Endothelial cell (in vitro differentiated cells): Measurements from ENCODE around the gene ITGA3. TPM values are rescaled to one million over a fixed set of nuclear protein-coding genes. Genes with fewer than 3 reads are reported as not detected.

Experiments
- DNase-seq: peaks from one replicate; pipeline ENCODE4 v3.0.0; 2021; ENCODE audit warnings: low spot score
- H3K27ac Mint-ChIP-seq: one replicate; pipeline ENCODE4 v1.8.0; 2021; ENCODE audit warnings: mixed read lengths, inconsistent platforms; ENCODE audit not compliant: unreplicated experiment
- H3K27me3 Mint-ChIP-seq: one replicate; pipeline ENCODE4 v1.8.0; 2021; ENCODE audit warnings: mild to moderate bottlenecking, moderate library complexity, mixed read lengths, inconsistent platforms; ENCODE audit not compliant: unreplicated experiment
- H3K36me3 Mint-ChIP-seq: one replicate; pipeline ENCODE4 v1.8.0; 2021; ENCODE audit warnings: mild to moderate bottlenecking, low read depth, mixed read lengths, inconsistent platforms; ENCODE audit not compliant: unreplicated experiment
- H3K4me1 Mint-ChIP-seq: one replicate; pipeline ENCODE4 v1.8.0; 2021; ENCODE audit warnings: mild to moderate bottlenecking, mixed read lengths, inconsistent platforms; ENCODE audit not compliant: unreplicated experiment
- H3K4me3 Mint-ChIP-seq: one replicate; pipeline ENCODE4 v1.8.0; 2021; ENCODE audit warnings: mild to moderate bottlenecking, mixed read lengths, inconsistent platforms; ENCODE audit not compliant: unreplicated experiment
- H3K9me3 Mint-ChIP-seq: one replicate; pipeline ENCODE4 v1.8.0; 2021; ENCODE audit warnings: mixed read lengths, inconsistent platforms; ENCODE audit not compliant: unreplicated experiment
- total RNA-seq: library from RNA; stranded (reverse); fragmentation: NEBNext Ultra II Directional; extraction: Animal tissue kit (Norgen Biotek cat#: 25700); gene quantifications from one replicate; pipeline ENCODE4 v1.2.1, GENCODE V29; 2021; ENCODE audit not compliant: unreplicated experiment
- TF ChIP-seq, protein P1 (sequence below): fragments of 200-600 bp; sonication (generic); IDR thresholded peaks from one replicate; pipeline ENCODE4 v1.5.0; 2021; ENCODE audit warnings: antibody characterized with exemption; ENCODE audit not compliant: unreplicated experiment

The ITGA3 gene
- total RNA-seq, 1 donor from 2014 or later = 5.0 TPM

DNA sequence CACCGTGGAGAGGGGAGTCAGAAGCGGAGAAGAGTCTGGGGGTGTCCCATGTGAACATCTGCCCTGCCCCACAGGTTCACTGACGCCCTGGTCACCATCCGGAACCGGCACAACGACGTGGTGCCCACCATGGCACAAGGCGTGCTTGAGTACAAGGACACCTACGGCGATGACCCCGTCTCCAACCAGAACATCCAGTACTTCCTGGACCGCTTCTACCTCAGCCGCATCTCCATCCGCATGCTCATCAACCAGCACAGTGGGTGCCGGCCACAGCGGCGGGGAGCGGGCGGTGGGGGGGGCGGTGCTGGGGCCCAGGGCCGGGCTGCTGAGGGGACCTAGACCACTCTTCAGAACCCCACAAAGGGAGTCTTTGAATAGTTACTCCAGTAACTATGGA is 49.9 kb downstream of the ITGA3 start:
- Mint-ChIP-seq H3K27ac (no peak overlapping the region), H3K27me3 (peaks cover 4% of the 10 kb centered on the region), H3K4me1 (no peaks in the 10 kb centered on the region), H3K9me3 (no peaks in the 10 kb centered on the region), H3K4me3 (no peak overlapping the region), H3K36me3 (peaks cover 20% of the 10 kb centered on the region)
- TF ChIP-seq, protein P1, sequence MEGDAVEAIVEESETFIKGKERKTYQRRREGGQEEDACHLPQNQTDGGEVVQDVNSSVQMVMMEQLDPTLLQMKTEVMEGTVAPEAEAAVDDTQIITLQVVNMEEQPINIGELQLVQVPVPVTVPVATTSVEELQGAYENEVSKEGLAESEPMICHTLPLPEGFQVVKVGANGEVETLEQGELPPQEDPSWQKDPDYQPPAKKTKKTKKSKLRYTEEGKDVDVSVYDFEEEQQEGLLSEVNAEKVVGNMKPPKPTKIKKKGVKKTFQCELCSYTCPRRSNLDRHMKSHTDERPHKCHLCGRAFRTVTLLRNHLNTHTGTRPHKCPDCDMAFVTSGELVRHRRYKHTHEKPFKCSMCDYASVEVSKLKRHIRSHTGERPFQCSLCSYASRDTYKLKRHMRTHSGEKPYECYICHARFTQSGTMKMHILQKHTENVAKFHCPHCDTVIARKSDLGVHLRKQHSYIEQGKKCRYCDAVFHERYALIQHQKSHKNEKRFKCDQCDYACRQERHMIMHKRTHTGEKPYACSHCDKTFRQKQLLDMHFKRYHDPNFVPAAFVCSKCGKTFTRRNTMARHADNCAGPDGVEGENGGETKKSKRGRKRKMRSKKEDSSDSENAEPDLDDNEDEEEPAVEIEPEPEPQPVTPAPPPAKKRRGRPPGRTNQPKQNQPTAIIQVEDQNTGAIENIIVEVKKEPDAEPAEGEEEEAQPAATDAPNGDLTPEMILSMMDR = no peak
- no peak for DNase-seq

DNA sequence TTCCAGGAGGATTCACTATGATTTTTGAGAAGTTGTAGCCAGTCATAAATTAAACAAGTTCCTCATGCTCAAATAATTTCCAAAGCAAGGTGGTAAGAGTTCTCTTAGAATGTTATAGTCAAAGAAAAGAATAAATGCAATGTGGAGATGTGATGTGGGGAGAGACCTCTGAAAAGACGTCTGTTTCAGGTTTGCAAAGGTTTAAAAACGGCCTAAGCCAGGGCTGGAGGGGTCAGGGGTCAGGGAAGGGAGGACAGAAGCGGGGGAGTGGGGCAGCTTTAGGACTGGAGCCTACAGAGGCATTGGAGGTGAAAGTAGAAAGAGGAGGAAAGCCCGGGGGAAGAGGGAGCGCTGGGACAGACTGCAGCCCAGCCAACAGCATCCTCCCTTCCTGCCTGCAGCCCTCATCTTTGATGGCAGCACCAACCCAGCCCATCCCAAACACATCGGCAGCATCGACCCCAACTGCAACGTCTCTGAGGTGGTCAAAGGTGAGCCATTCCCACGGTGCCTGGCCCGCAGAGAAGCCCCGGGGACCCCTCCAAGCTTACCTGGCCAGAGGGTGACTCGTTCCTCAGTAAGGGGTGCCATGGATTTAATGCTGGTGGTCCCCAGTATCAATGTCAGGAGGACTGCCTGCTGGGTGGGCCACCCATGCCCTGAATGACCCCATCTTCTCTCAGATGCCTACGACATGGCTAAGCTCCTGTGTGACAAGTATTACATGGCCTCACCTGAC is 50.7 kb downstream of the ITGA3 start:
- Mint-ChIP-seq H3K27ac (no peak overlapping the region), H3K36me3 (peaks cover 20% of the 10 kb centered on the region), H3K4me1 (no peaks in the 10 kb centered on the region), H3K4me3 (peak overlapping the region; percentile 60), H3K9me3 (no peaks in the 10 kb centered on the region), H3K27me3 (peaks cover 7% of the 10 kb centered on the region)
- TF ChIP-seq, protein P1 = no peak
- DNase-seq = no peak

DNA sequence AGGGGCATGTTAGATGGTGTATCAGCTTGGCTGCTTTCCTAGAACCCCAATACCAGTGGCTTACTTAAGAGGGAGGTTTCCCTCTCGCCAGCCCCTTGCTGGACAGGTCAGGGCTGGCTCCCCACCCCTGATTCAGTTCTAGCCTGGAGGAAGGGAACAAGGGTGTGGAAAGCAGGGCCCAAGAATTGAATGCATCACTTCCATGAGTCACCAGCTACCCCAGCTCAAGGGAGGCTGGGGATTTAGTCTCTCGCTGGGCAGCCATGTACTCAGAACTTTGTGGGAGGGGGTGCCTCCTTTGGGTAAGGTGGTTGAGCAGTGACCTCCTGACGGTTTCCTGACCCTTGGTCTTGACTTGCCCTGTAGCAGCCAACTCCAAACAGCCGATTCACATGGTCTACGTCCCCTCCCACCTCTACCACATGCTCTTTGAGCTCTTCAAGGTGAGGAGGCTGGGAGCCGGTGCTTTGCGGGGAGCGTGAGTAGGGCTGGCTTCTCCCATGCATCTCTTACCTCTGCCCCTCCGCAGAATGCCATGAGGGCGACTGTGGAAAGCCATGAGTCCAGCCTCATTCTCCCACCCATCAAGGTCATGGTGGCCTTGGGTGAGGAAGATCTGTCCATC is 52.0 kb downstream of the ITGA3 start:
- TF ChIP-seq, protein P1 = no peak
- no peak for DNase-seq
- H3K27ac Mint-ChIP-seq = no peak overlapping the region
- no peaks in the 10 kb centered on the region for H3K9me3 Mint-ChIP-seq
- H3K36me3 Mint-ChIP-seq = peaks cover 20% of the 10 kb centered on the region
- peak overlapping the region; percentile 35 for H3K4me3 Mint-ChIP-seq
- H3K27me3 Mint-ChIP-seq = peaks cover 6% of the 10 kb centered on the region
- no peaks in the 10 kb centered on the region for H3K4me1 Mint-ChIP-seq

DNA sequence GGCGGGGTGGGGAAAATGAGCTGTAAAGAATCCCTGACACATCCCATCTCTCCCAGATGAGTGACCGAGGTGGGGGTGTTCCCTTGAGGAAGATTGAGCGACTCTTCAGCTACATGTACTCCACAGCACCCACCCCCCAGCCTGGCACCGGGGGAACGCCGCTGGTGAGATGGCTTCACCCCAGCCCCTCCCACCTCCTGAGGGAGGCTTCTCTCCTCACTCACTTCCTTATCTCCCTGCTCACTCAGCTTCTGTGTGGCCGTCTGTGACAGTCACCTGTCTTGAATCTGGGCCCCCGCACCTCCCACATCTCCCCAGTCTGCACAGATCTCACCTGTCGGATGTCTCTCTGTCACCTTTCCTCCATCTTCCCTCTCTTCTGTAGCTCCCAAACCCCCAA is 52.6 kb downstream of the ITGA3 start:
- Mint-ChIP-seq H3K36me3 (peaks cover 20% of the 10 kb centered on the region), H3K4me3 (peak overlapping the region; percentile 18), H3K27ac (peak overlapping the region; percentile 45), H3K27me3 (peaks cover 5% of the 10 kb centered on the region), H3K4me1 (no peaks in the 10 kb centered on the region), H3K9me3 (no peaks in the 10 kb centered on the region)
- TF ChIP-seq, protein P1 = no peak
- DNase-seq = no peak

DNA sequence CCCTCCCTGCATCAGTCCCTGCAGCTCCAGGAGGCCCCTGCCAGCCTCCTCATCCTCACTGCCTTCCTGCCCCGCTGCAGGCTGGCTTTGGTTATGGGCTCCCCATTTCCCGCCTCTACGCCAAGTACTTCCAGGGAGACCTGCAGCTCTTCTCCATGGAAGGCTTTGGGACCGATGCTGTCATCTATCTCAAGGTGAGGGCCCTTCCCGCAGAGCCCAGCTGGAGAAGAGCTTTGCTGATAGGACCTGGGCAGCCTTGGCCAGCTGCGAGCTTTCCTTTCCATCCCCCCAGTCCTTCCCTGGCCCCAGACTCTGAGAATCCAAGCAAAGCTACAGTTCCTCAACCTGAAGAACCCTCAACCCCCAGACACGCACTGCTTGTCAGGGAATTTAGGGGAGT is 53.3 kb downstream of the ITGA3 start:
- TF ChIP-seq, protein P1 = no peak
- no peak for DNase-seq

More for the DNA sequence above, 53.3 kb downstream of the ITGA3 start:
- peaks cover 20% of the 10 kb centered on the region for H3K36me3 Mint-ChIP-seq
- H3K4me1 Mint-ChIP-seq = no peaks in the 10 kb centered on the region
- H3K27ac Mint-ChIP-seq = no peak overlapping the region
- no peaks in the 10 kb centered on the region for H3K9me3 Mint-ChIP-seq
- peaks cover 10% of the 10 kb centered on the region for H3K27me3 Mint-ChIP-seq
- H3K4me3 Mint-ChIP-seq = no peak overlapping the region
